Ascending aorta (tissue), 2 donors: ENCODE results near the gene TMEM198. TPM values are rescaled to one million over a fixed set of nuclear protein-coding genes. Genes with fewer than 3 reads are reported as not detected.
A peak's percentile ranks its signal among the peaks of the same experiment; 100 is the strongest.

ENCODE experiments used
- DNase-seq, 2 donors: peaks; one replicate each; pipeline ENCODE4 v3.0.0-alpha.2; 2019; ENCODE audit warnings: low spot score in 2 of 2
- H3K27ac ChIP-seq, 2 donors: fragments of 200-600 bp; sonication (generic); one replicate each; pipeline ENCODE4 v1.5.1; 2016 to 2017; ENCODE audit warnings: mild to moderate bottlenecking in 1 of 2
- H3K27me3 ChIP-seq: fragments of 200-600 bp; sonication (generic); one replicate; pipeline ENCODE4 v1.5.1; 2017
- H3K36me3 ChIP-seq, 2 donors: fragments of 200-600 bp; sonication (generic); one replicate each; pipeline ENCODE4 v1.5.1; 2016
- H3K4me1 ChIP-seq, 2 donors: fragments of 200-600 bp; sonication (generic); one replicate each; pipeline ENCODE4 v1.5.1; 2016 to 2017; ENCODE audit warnings: mild to moderate bottlenecking in 1 of 2
- H3K4me3 ChIP-seq, 2 donors: fragments of 200-600 bp; sonication (generic); one replicate each; pipeline ENCODE4 v1.5.1; 2016 to 2017; ENCODE audit warnings: mild to moderate bottlenecking in 1 of 2
- H3K9me3 ChIP-seq, 2 donors: fragments of 200-600 bp; sonication (generic); one replicate each; pipeline ENCODE4 v1.5.1; 2016
- intact Hi-C: fragments of 100-400 bp; cut with DNase I; formaldehyde crosslinking; loops from one replicate; pipeline ENCODE4 v1.15.1; 2023
- total RNA-seq: library from RNA; depleted of rRNA; stranded (reverse); fragments of >200 nt; gene quantifications from one replicate; pipeline ENCODE4 v1.1.0, GENCODE V29; 2016
- TF ChIP-seq, protein P1 (sequence below), 3 experiments: fragments of 200-600 bp in 2 of 3; fragments of 450-650 bp in 1 of 3; sonication (generic) in 2 of 3; IDR thresholded peaks; one replicate each; pipeline ENCODE4 v1.5.1; 2016 to 2019; ENCODE audit warnings: antibody characterized with exemption in 3 of 3, mild to moderate bottlenecking in 1 of 3, moderate library complexity in 1 of 3

Gene TMEM198
- total RNA-seq, 1 donor from 2014 or later: 6.0 TPM

DNA sequence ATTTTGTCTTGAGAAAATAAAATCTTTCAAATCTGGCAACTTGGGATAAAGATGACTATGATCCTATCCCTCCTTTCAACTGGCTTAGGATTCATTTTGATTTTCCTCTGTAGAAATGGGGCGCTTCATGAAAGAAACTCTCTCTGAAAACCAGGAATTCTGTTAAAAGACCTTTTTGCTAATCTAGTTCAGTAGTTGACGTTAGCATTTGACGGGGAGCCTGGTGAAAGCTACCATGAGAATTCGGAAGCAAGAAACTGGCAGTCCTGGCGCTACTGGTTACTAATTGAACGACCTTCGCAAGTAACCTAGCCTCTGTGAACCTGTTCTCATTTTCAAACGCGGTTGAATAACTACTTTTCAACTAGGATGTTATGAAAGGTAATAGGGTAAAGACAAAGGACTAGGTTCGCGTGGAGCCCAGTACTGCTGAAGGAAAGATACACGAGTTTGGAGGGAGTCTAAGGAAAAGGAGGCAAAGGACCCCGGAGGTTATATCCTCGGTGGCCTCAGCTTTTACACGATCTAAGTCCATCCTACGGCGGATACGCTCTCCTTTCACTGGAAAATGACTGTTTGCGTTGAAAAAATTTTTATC lies 53.2 kb downstream of the TMEM198 start:
- H3K4me3 ChIP-seq: peak overlapping the region; percentile 70 to 73
- DNase-seq: no peak
- no peaks in the 10 kb centered on the region for H3K9me3 ChIP-seq
- H3K27ac ChIP-seq: peak overlapping the region; percentile 88
- H3K27me3 ChIP-seq: no peaks in the 10 kb centered on the region
- TF ChIP-seq, protein P1, sequence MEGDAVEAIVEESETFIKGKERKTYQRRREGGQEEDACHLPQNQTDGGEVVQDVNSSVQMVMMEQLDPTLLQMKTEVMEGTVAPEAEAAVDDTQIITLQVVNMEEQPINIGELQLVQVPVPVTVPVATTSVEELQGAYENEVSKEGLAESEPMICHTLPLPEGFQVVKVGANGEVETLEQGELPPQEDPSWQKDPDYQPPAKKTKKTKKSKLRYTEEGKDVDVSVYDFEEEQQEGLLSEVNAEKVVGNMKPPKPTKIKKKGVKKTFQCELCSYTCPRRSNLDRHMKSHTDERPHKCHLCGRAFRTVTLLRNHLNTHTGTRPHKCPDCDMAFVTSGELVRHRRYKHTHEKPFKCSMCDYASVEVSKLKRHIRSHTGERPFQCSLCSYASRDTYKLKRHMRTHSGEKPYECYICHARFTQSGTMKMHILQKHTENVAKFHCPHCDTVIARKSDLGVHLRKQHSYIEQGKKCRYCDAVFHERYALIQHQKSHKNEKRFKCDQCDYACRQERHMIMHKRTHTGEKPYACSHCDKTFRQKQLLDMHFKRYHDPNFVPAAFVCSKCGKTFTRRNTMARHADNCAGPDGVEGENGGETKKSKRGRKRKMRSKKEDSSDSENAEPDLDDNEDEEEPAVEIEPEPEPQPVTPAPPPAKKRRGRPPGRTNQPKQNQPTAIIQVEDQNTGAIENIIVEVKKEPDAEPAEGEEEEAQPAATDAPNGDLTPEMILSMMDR (IDR thresholded peaks at IDR 0.05): no peak
- H3K36me3 ChIP-seq: peaks cover 11% of the 10 kb centered on the region in 2 donors
- H3K4me1 ChIP-seq: peaks cover 0 to 9% of the 10 kb centered on the region in 2 donors
- intact Hi-C loops: loop anchor here (1.0 to 5.0 kb wide), 4 partner anchors 26 to 210 kb away; partner anchors contain the start of genes CHPF, DNPEP and OBSL1

DNA sequence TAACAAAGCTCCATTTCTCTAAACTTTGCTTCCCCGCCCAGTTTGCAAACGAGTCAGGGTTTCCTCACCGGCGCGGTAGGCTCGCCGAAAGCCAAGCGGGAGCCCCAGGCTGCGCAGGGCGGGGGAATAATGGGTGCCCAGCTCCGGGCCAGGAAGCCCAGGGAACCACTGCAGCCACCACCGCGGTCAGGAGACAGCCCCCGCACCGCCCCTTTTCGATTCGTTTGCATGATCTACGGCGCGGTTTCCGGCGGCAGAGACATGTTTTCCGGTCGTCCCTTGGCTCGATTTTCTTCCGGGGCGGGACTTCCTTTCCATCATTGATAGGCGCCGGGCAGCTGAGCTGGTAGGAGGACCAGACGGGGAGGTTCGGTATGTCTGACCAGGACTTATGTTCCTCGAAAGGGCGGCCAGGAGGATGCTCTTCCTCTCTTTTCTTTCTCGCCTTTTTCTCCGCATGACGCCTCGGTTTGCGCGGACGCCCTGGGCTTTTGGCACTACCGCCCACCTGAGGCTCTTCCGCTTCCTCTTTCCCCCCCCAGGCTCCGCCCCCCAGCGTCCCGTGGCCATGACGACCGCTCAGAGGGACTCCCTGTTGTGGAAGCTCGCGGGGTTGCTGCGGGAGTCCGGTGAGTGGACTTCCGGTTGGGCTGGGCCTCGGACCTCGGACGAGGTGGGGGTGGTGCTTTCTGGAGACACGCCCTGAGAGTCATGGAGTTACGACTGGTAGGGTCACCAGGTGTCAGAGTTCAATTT lies 53.9 kb downstream of the TMEM198 start, which contains the start of gene STK11IP:
STK11IP (plus strand) TSS at position 306 of the 756 bp plus-strand sequence; CDS start at position 569, 263 bp downstream.
- Histone ChIP-seq H3K27me3 (no peaks in the 10 kb centered on the region), H3K4me1 (peaks cover 0 to 9% of the 10 kb centered on the region in 2 donors), H3K9me3 (no peaks in the 10 kb centered on the region), H3K36me3 (peaks cover 17 to 18% of the 10 kb centered on the region in 2 donors), H3K4me3 (peak within 1 kb of the TSS; percentile 70 to 73), H3K27ac (peak within 1 kb of the TSS; percentile 88)
- TF ChIP-seq, protein P1 (IDR thresholded peaks at IDR 0.05): no peak
- DNase-seq: peak; percentile 86 to 99
- intact Hi-C loops: loop anchor here (1.0 to 5.0 kb wide), 6 partner anchors 26 to 210 kb away; partner anchors contain the start of genes CHPF, DNPEP and OBSL1

DNA sequence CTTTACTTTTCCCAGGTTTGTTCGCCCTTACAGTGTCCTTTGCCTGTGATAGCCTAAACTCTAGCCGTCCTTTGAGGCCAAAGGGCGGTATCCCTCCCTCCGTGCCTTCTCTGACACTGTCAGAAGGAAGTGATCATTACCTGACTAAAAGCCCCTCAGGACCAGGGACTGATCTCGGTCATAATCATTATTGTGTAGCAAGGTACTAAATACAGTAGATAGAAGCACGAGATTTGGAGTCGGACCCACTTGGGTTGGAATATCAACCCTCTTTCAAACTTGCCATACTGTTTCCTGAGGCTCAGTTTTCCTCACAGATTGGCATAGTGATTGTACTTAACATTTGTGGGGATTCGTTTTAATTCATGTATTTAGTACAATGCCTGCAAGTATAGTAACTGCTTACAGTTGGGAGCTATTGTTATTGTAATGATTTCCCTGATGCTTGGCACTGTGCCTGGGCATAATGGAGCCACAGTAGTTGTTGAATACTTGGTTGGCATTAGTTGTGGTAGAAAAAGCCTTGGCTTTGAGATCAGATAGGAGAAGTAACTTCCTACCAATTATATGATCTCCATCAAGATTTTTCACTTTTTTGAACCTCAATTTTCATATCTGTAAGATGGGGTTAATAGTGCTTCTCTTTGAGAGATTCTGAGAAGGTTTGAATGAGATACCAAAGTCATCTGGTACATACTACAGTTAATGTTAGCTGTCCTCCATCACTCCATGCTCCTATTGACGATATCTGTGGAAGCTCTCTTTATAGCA lies 54.7 kb downstream of the TMEM198 start:
- peak overlapping the region; percentile 88 for H3K27ac ChIP-seq
- H3K36me3 ChIP-seq: peaks cover 22 to 23% of the 10 kb centered on the region in 2 donors
- TF ChIP-seq, protein P1 (IDR thresholded peaks at IDR 0.05): no peak
- H3K9me3 ChIP-seq: no peaks in the 10 kb centered on the region
- intact Hi-C loops: loop anchor here (1.0 to 5.0 kb wide), 3 partner anchors 44 to 211 kb away; partner anchors contain the start of gene DNPEP
- DNase-seq: no peak
- H3K4me1 ChIP-seq: peaks cover 0 to 9% of the 10 kb centered on the region in 2 donors
- H3K4me3 ChIP-seq: peak overlapping the region; percentile 70 to 73
- no peaks in the 10 kb centered on the region for H3K27me3 ChIP-seq

Other genes starting within 250 kb of the TMEM198 start
- not detected for gene PTPRN, start 234.6 kb upstream of the TMEM198 start, total RNA-seq
- not detected for gene RESP18, start 211.3 kb upstream of the TMEM198 start, total RNA-seq
- 113 TPM for gene DNPEP, start 156.1 kb upstream of the TMEM198 start, total RNA-seq
- gene DES, start 125.7 kb upstream of the TMEM198 start, total RNA-seq: 182 TPM
- gene SPEG, start 109.2 kb upstream of the TMEM198 start, total RNA-seq: 390 TPM
- 11.4 TPM for gene GMPPA, start 45.1 kb upstream of the TMEM198 start, total RNA-seq
- not detected for gene ASIC4, start 29.5 kb upstream of the TMEM198 start, total RNA-seq
- gene CHPF, start 219 bp upstream of the TMEM198 start, total RNA-seq: 249 TPM
- gene OBSL1, start 27.5 kb downstream of the TMEM198 start, total RNA-seq: 151 TPM
- not detected for gene INHA, start 28.3 kb downstream of the TMEM198 start, total RNA-seq
- 138 TPM for gene STK11IP, start 53.8 kb downstream of the TMEM198 start, total RNA-seq
- gene SLC4A3, start 83.6 kb downstream of the TMEM198 start, total RNA-seq: 1.8 TPM